ENCODE data around the gene NDUFV3. TPM values are rescaled to one million over a fixed set of nuclear protein-coding genes. Genes with fewer than 3 reads are reported as not detected.
"Not testable (repeated sequence)": the region's sequence is repeated elsewhere in the genome, so short reads cannot be mapped to it uniquely, and the experiment has no call there.

The NDUFV3 gene
- polyA plus RNA-seq, 3 donors from 2014 or later: 7.1 to 22.1 (median 9.5) TPM

GRCh38 chr21:42887326-42887725, 5.8 kb upstream of the NDUFV3 start:
- Mint-ChIP-seq H3K36me3 (no peaks in the 10 kb centered on the region), H3K27me3 (ENCODE audit: low read depth in 3 of 3) (peaks cover 0 to 4% (median 2%) of the 10 kb centered on the region in 3 donors), H3K9me3 (no peaks in the 10 kb centered on the region), H3K4me3 (no peak overlapping the region), H3K4me1 (peaks cover 2 to 3% of the 10 kb centered on the region in 2 donors), H3K27ac (no peak overlapping the region)
- no peak for DNase-seq

GRCh38 chr21:42892582-42892930, 553 bp upstream of the NDUFV3 start:
- Mint-ChIP-seq H3K27me3 (ENCODE audit: low read depth in 3 of 3) (peaks cover 4 to 8% (median 7%) of the 10 kb centered on the region in 3 donors), H3K4me3 (peak overlapping the region; percentile 85 to 94 (median 89))

GRCh38 chr21:42900446-42900845, 7.3 kb downstream of the NDUFV3 start:
- peak overlapping the region in 1 of 6 donors; percentile 53 for H3K27ac Mint-ChIP-seq
- peaks cover 0 to 1% (median 0%) of the 10 kb centered on the region in 3 donors for H3K27me3 Mint-ChIP-seq (ENCODE audit: low read depth in 3 of 3)
- H3K4me1 Mint-ChIP-seq: peaks cover 4 to 19% of the 10 kb centered on the region in 2 donors
- no peak overlapping the region for H3K4me3 Mint-ChIP-seq
- peaks cover 4 to 26% (median 13%) of the 10 kb centered on the region in 3 donors for H3K36me3 Mint-ChIP-seq
- DNase-seq: no peak
- no peaks in the 10 kb centered on the region for H3K9me3 Mint-ChIP-seq

More at GRCh38 chr21:42892582-42892930, 553 bp upstream of the NDUFV3 start:
- no peak for DNase-seq
- peaks cover 12 to 14% of the 10 kb centered on the region in 2 donors for H3K4me1 Mint-ChIP-seq
- peak overlapping the region; percentile 89 to 99 (median 96) for H3K27ac Mint-ChIP-seq
- H3K9me3 Mint-ChIP-seq: no peaks in the 10 kb centered on the region
- H3K36me3 Mint-ChIP-seq: no peaks in the 10 kb centered on the region

GRCh38 chr21:42903817-42904216, 10.7 kb downstream of the NDUFV3 start:
- peaks cover 0 to 1% (median 0%) of the 10 kb centered on the region in 3 donors for H3K27me3 Mint-ChIP-seq (ENCODE audit: low read depth in 3 of 3)
- DNase-seq: no peak
- peaks cover 12 to 28% (median 14%) of the 10 kb centered on the region in 3 donors for H3K36me3 Mint-ChIP-seq
- no peaks in the 10 kb centered on the region for H3K9me3 Mint-ChIP-seq
- no peak overlapping the region for H3K27ac Mint-ChIP-seq
- H3K4me1 Mint-ChIP-seq: peaks cover 6 to 17% of the 10 kb centered on the region in 2 donors
- H3K4me3 Mint-ChIP-seq: no peak overlapping the region

GRCh38 chr21:42905195-42905594, 12.1 kb downstream of the NDUFV3 start:
- Mint-ChIP-seq H3K27ac (no peak overlapping the region), H3K9me3 (no peaks in the 10 kb centered on the region), H3K36me3 (peaks cover 12 to 30% (median 14%) of the 10 kb centered on the region in 3 donors), H3K4me1 (peaks cover 6 to 16% of the 10 kb centered on the region in 2 donors), H3K4me3 (no peak overlapping the region), H3K27me3 (ENCODE audit: low read depth in 3 of 3) (peaks cover 0 to 1% (median 0%) of the 10 kb centered on the region in 3 donors)
- DNase-seq: no peak

GRCh38 chr21:42906233-42906632, 13.1 kb downstream of the NDUFV3 start:
- Mint-ChIP-seq H3K4me3 (no peak overlapping the region), H3K27me3 (ENCODE audit: low read depth in 3 of 3) (peaks cover 0 to 1% (median 0%) of the 10 kb centered on the region in 3 donors), H3K9me3 (no peaks in the 10 kb centered on the region), H3K36me3 (peaks cover 12 to 34% (median 16%) of the 10 kb centered on the region in 3 donors), H3K4me1 (peaks cover 4 to 16% of the 10 kb centered on the region in 2 donors), H3K27ac (peak overlapping the region in 1 of 6 donors; percentile 70)
- no peak for DNase-seq

- H3K9me3 Mint-ChIP-seq; H3K4me3 Mint-ChIP-seq; H3K27ac Mint-ChIP-seq; H3K27me3 Mint-ChIP-seq (ENCODE audit: low read depth in 3 of 3); H3K4me1 Mint-ChIP-seq; DNase-seq: not testable (repeated sequence)
- peaks cover 12 to 33% (median 14%) of the 10 kb centered on the region in 3 donors for H3K36me3 Mint-ChIP-seq
These were observed 15.4 kb downstream of the NDUFV3 start for GRCh38 chr21:42908484-42908883.

- H3K36me3 Mint-ChIP-seq: peaks cover 0 to 20% (median 4%) of the 10 kb centered on the region in 3 donors
These were observed 18.8 kb downstream of the NDUFV3 start for GRCh38 chr21:42911920-42912319.

GRCh38 chr21:42913476-42913875, 20.4 kb downstream of the NDUFV3 start:
- no peak overlapping the region for H3K27ac Mint-ChIP-seq
- H3K36me3 Mint-ChIP-seq: peaks cover 0 to 20% (median 4%) of the 10 kb centered on the region in 3 donors

More at GRCh38 chr21:42911920-42912319, 18.8 kb downstream of the NDUFV3 start:
- not testable (repeated sequence) for H3K27ac Mint-ChIP-seq; DNase-seq; H3K4me3 Mint-ChIP-seq; H3K9me3 Mint-ChIP-seq; H3K4me1 Mint-ChIP-seq; H3K27me3 Mint-ChIP-seq (ENCODE audit: low read depth in 3 of 3)

GRCh38 chr21:42918291-42918690, 25.2 kb downstream of the NDUFV3 start:
- DNase-seq: no peak
- no peak overlapping the region for H3K27ac Mint-ChIP-seq
- peaks cover 0 to 3% (median 0%) of the 10 kb centered on the region in 3 donors for H3K36me3 Mint-ChIP-seq
- H3K9me3 Mint-ChIP-seq: no peaks in the 10 kb centered on the region
- peaks cover under 1% of the 10 kb centered on the region in 2 donors for H3K4me1 Mint-ChIP-seq
- H3K27me3 Mint-ChIP-seq (ENCODE audit: low read depth in 3 of 3): no peaks in the 10 kb centered on the region
- H3K4me3 Mint-ChIP-seq: no peak overlapping the region

More at GRCh38 chr21:42913476-42913875, 20.4 kb downstream of the NDUFV3 start:
- Mint-ChIP-seq H3K4me1 (no peaks in the 10 kb centered on the region), H3K9me3 (no peaks in the 10 kb centered on the region), H3K4me3 (no peak overlapping the region), H3K27me3 (ENCODE audit: low read depth in 3 of 3) (no peaks in the 10 kb centered on the region)
- DNase-seq: no peak

GRCh38 chr21:42921927-42922326, 28.8 kb downstream of the NDUFV3 start:
- H3K4me1 Mint-ChIP-seq: peaks cover 11 to 13% of the 10 kb centered on the region in 2 donors
- no peak overlapping the region for H3K4me3 Mint-ChIP-seq
- no peak overlapping the region for H3K27ac Mint-ChIP-seq
- no peaks in the 10 kb centered on the region for H3K9me3 Mint-ChIP-seq
- no peak for DNase-seq
- H3K36me3 Mint-ChIP-seq: no peaks in the 10 kb centered on the region
- no peaks in the 10 kb centered on the region for H3K27me3 Mint-ChIP-seq (ENCODE audit: low read depth in 3 of 3)

GRCh38 chr21:42922918-42923317, 29.8 kb downstream of the NDUFV3 start:
- DNase-seq: no peak
- Mint-ChIP-seq H3K4me3 (no peak overlapping the region), H3K9me3 (no peaks in the 10 kb centered on the region), H3K27ac (no peak overlapping the region), H3K36me3 (no peaks in the 10 kb centered on the region), H3K4me1 (peaks cover 11 to 13% of the 10 kb centered on the region in 2 donors), H3K27me3 (ENCODE audit: low read depth in 3 of 3) (peaks cover 0 to 2% (median 0%) of the 10 kb centered on the region in 3 donors)

GRCh38 chr21:42923553-42924432, 30.7 kb downstream of the NDUFV3 start:
- Mint-ChIP-seq H3K4me3 (peak overlapping the region in 3 of 5 donors; percentile 30 to 60 (median 49)), H3K27me3 (ENCODE audit: low read depth in 3 of 3) (peaks cover 0 to 2% (median 0%) of the 10 kb centered on the region in 3 donors), H3K36me3 (no peaks in the 10 kb centered on the region), H3K27ac (peak overlapping the region in 5 of 6 donors; percentile 14 to 63 (median 54)), H3K9me3 (no peaks in the 10 kb centered on the region), H3K4me1 (peaks cover 11 to 13% of the 10 kb centered on the region in 2 donors)
- peak; percentile 46 to 67 (median 60) for DNase-seq

- Mint-ChIP-seq H3K36me3 (no peaks in the 10 kb centered on the region), H3K27me3 (ENCODE audit: low read depth in 3 of 3) (peaks cover 0 to 2% (median 0%) of the 10 kb centered on the region in 3 donors), H3K9me3 (no peaks in the 10 kb centered on the region), H3K4me1 (peaks cover 11 to 13% of the 10 kb centered on the region in 2 donors), H3K27ac (peak overlapping the region in 3 of 6 donors; percentile 39 to 63 (median 54)), H3K4me3 (peak overlapping the region in 1 of 5 donors; percentile 30)
- no peak for DNase-seq
These were observed 31.3 kb downstream of the NDUFV3 start for GRCh38 chr21:42924433-42924751.

Measured in immature natural killer cell (primary cell).